GM18502 (cell line): ENCODE measurements around the gene GSK3B.
"Not testable (repeated sequence)": the region's sequence is repeated elsewhere in the genome, so short reads cannot be mapped to it uniquely, and the experiment has no call there.

Experiments
- ATAC-seq: cut with Tn5 transposase; IDR thresholded peaks from one replicate; pipeline ENCODE4 v1.9.1; 2021; ENCODE audit warnings: mild to moderate bottlenecking; ENCODE audit not compliant: unreplicated experiment, poor library complexity

The GSK3B gene

GRCh38 chr3:120059081-120059864 lies 35.0 kb downstream of the GSK3B start:
- ATAC-seq = peak; percentile 42

GRCh38 chr3:120057626-120058025 lies 36.6 kb downstream of the GSK3B start:
- no peak for ATAC-seq

DNA sequence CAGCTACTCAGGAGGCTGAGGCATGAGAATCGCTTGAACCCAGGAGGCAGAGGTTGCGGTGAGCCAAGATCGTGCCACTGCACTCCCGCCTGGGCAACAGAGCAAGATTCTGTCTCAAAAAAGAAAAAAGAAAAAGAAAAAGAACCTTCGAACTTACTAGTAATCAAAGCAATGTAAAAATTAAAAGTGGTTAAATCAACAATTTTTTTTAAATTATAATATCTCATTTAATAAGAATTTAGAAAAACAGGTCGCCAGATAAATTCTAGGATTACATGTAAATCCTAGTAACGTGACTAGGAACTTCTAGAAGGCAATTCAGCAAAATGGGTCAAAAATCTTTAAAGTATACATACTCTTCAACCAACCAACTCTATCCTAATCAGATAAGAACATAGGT lies 37.2 kb downstream of the GSK3B start:
- ATAC-seq = no peak

- ATAC-seq = not testable (repeated sequence)
Observed at GRCh38 chr3:120053647-120054046, 40.6 kb downstream of the GSK3B start.

DNA sequence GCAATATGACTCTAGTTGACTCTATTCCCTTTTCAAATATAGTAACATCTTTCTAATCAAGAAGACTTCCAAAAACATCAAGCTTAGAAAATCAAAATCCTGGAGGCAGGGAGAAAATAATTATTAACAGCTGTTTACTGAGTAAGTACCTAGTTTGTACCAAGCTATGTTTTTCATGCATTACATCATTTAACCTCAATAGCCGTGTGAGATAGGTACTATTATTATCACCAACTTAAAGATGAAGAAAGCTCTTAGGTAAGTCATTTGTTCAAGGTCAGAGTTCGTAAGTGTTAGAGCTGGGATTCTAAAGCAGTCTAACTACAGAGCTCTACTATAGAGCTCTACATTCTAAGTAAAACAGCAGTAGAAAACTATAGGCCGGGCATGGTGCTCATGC lies 41.6 kb downstream of the GSK3B start:
- peak; percentile 24 for ATAC-seq

DNA sequence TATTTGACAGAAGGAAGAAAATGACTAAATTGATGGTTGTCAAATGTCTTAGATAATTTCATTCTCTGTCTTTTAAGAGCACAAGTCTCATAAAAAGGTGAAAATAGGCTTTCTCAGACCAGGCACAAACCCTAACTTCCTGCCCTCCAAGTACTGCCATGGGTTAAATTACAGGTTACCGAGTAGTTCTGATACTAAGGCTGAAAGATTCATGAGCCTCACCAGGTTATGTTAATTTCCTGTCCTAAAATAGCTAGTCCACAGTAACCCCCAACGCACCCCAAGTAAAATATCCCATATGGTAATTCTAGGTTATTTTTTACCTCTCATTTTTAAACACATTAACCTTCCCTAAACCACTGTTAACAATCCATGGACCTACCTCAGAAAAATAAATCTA lies 42.0 kb downstream of the GSK3B start:
- peak; percentile 77 for ATAC-seq

- not testable (repeated sequence) for ATAC-seq
Observed at GRCh38 chr3:120051570-120051969, 42.7 kb downstream of the GSK3B start.

DNA sequence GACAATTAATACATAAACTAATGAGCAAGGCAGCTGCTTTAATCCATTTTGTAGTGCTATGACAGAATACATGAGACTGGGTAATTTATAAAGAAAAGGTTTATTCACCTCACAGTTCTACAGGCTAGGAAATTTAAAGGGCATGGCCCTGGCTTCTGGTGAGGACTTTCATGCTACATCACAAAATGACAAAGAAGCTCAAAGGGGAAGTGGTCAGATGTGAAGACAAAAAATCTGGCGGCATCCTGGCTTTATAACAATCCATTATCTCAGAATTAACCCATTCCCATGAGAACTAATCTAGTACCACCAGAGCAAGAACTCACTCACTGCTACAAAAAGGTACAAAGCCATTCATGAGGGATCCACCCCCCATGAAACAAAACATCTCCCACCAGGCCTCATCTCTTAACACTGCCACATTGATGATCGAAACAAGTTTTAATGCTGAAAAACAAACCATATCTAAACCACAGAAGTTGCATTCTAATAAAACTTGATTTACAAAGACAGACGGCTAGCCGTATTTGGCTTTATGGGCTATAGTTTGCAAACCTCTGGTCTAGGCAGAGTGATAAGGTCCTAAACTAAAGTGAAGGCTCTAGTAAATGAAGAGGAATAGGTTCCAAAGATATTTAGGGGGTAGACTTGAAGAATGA lies 44.2 kb downstream of the GSK3B start:
- ATAC-seq = no peak

DNA sequence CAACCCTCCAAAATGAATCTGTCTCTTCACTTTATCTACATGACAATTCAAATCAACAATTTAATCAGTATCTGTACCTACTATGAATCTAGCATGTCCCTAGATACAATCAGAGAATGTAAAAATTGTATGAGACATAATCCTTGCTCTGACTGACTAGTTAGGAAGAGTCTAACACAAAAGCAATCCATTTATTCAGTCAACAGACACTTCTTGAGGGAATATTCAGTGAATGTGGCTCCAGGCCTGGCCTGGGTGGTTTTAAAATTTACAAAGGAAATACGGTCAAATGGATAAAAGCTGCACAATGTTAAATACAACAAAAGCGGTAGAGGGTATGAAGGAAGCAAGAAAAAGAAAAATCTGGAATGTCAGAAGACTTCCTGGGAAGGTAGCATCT lies 45.2 kb downstream of the GSK3B start:
- no peak for ATAC-seq

GRCh38 chr3:120048355-120049041 lies 45.7 kb downstream of the GSK3B start:
- ATAC-seq = no peak

- no peak for ATAC-seq
Observed at GRCh38 chr3:120047686-120048085, 46.6 kb downstream of the GSK3B start.

GRCh38 chr3:120040813-120041377 lies 53.4 kb downstream of the GSK3B start:
- ATAC-seq = no peak

DNA sequence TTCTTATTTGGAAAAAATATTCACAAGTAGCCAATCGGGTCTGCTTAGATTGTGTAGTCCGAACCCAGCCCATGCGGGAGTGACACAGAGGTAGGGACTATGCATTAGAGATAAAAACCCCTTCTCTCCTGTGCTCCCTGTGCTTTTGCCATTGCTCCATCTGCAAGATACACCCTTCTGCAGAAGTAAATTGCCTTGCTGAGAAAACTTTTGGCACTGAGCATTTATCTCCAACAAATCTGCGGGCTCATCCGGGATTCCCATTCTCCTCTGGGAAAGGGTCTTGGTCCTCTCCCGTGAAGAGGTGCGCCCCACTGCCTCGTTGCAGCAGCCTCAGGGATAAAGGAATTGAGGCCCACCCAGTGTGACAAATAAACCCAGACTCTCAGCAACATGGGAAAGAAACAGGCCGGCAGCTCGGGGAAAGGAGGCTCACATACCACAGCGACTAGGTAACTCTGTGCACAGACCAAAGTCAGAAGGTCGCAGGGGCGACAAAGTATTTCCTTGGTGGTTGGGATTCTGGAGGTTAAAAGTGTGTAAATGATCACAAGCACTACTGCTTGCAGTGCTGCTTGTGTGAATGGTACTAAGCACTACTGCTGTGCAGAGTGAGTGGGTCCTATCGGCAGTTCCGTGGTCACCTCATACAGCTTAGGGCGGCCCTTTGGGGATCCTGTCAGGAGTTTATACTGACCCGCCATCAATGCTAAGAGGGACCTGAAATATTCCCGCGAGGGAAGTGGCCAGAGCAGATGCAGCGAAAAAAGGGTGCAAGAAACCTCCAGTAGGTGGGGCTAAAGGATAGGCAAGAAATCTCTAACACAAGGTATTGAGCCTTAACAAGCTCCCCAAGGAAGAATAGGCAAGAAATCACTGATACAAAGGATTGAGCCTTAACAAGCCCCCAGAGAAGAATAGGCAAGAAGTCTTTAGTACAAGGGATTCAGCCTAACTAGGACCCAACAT lies 54.3 kb downstream of the GSK3B start:
- ATAC-seq = no peak

- ATAC-seq = no peak
Observed at GRCh38 chr3:120033596-120033995, 60.7 kb downstream of the GSK3B start.

- no peak for ATAC-seq
Observed at GRCh38 chr3:120031561-120031960, 62.7 kb downstream of the GSK3B start.

DNA sequence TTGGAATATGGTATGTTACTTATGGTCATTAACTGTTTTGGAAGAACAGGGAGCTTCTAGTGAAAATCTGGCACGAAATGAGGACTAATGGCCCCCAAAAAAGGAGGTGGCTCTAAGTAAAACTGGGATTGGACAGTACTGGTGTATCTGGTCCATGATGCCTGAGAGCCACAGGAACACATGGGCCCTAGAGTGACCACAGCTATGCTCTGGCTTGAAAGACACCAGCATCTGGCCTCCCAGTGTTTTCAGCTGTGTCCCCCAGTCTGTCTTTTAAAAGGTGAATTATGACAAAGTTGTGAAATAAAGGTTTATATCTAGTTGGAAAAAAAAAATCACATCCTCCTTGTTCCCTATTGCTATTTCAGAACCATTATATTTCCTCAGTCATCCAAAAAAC lies 64.5 kb downstream of the GSK3B start:
- ATAC-seq = no peak

DNA sequence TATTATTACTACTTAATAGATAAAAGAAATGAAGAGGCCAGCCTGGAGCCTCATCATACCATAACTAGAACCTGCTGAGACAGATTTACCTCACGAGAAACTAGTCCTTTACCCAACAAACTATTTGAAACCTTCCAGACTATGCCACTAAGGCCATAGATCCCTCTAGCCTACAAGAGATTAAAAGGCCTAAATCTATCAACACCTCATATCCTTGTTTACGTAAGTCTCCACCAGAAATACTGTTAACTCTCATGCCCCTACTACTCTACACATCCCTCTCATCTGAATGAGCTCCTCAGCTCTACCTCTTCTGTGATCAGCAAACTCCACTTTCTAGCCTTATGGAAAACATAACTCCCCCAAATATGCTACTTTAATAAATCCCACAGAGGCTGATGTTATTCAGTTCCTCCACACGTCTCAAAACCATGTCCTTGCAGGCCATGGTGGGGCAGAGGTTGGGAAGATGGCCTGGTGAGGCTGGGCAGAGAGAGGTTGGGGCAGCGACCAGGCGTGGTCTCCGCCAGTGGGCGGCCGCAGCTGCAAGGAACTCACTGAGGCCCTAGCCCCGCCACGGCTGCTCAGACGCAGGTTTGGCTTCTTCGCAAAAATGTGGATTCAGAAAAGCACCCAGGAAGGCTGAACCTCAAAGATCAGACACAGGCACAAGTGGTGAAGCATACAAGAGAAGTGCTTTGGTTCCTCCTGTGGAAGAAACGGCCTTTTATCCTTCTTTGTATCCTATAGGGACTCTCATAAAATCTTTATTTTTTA lies 65.8 kb downstream of the GSK3B start:
- ATAC-seq = no peak

GRCh38 chr3:120027226-120027625 lies 67.0 kb downstream of the GSK3B start:
- no peak for ATAC-seq

GRCh38 chr3:120025520-120025919 lies 68.7 kb downstream of the GSK3B start:
- no peak for ATAC-seq
